Transverse colon (tissue), 4 donors: ENCODE measurements around the gene FRS3.

Experiments
- POLR2AphosphoS5 ChIP-seq, 3 donors: sonication (generic); formaldehyde crosslinking; IDR thresholded peaks; one replicate each; pipeline ENCODE4 v1.6.1; 2016; ENCODE audit warnings: antibody characterized with exemption in 3 of 3
- TF ChIP-seq, protein P1 (sequence below), 5 experiments: fragments of 200-600 bp in 3 of 5; fragments of 450-650 bp in 2 of 5; sonication (generic) in 3 of 5; IDR thresholded peaks; 1 replicate in 2 of 5; 2 replicates in 3 of 5; pipeline ENCODE4 v1.5.1; 2016 to 2017; ENCODE audit warnings: antibody characterized with exemption in 5 of 5, inconsistent platforms in 3 of 5, mild to moderate bottlenecking in 2 of 5, moderate library complexity in 1 of 5

DNA sequence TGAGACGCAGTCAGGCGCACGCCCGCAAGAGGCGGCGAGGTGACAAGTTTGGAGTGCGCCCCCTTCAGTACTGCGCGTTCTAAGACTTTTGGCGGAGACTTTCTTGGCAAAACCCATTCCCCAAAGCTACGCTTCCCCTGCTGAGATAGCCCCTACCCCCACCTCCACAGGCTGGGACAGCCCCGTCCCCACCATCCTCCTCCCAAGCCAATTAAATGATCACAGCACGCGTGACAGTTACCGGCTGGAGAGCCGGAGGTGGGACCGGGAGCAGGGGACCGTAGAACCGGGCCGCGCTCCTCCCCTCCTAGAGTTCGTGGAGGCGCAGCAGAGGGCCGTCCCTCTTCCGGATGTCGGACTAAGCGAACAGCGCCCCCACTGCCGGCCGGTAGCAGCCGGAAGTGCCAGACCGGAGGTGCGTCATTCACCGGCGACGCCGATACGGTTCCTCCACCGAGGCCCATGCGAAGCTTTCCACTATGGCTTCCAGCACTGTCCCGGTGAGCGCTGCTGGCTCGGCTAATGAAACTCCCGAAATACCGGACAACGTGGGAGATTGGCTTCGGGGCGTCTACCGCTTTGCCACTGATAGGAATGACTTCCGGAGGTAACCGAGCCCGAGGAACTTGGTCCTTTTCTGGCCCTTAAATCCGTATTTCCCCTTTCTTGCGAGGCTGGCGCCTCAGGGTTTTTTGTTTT, 7.7 kb upstream of the FRS3 start, which contains the start of gene TOMM6:
- TF ChIP-seq, protein P1, sequence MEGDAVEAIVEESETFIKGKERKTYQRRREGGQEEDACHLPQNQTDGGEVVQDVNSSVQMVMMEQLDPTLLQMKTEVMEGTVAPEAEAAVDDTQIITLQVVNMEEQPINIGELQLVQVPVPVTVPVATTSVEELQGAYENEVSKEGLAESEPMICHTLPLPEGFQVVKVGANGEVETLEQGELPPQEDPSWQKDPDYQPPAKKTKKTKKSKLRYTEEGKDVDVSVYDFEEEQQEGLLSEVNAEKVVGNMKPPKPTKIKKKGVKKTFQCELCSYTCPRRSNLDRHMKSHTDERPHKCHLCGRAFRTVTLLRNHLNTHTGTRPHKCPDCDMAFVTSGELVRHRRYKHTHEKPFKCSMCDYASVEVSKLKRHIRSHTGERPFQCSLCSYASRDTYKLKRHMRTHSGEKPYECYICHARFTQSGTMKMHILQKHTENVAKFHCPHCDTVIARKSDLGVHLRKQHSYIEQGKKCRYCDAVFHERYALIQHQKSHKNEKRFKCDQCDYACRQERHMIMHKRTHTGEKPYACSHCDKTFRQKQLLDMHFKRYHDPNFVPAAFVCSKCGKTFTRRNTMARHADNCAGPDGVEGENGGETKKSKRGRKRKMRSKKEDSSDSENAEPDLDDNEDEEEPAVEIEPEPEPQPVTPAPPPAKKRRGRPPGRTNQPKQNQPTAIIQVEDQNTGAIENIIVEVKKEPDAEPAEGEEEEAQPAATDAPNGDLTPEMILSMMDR (IDR thresholded peaks at IDR 0.05): peak; percentile 89 to 99 (median 95)
- peak; percentile 93 to 96 (median 94) for TF ChIP-seq POLR2AphosphoS5 (IDR thresholded peaks at IDR 0.05)
